Liver (tissue), 9 donors: Measurements from ENCODE around the gene MAP3K5. TPM values are rescaled to one million over a fixed set of nuclear protein-coding genes. Genes with fewer than 3 reads are reported as not detected.

Experiments used
- DNase-seq: peaks from one replicate; pipeline ENCODE4 v3.0.0-alpha.2; 2017; ENCODE audit warnings: low spot score
- H3K27ac ChIP-seq, 2 donors: one replicate each; pipeline ENCODE4 v1.7.0; 2013; ENCODE audit warnings: inconsistent platforms in 2 of 2, low read length in 2 of 2, control low read depth in 1 of 2, low read depth in 1 of 2, mild to moderate bottlenecking in 1 of 2
- H3K27me3 ChIP-seq, 4 donors: one replicate each; pipeline versions ENCODE4 v1.6.1 to v1.7.0; 2013; ENCODE audit warnings: low read length in 3 of 4, inconsistent platforms in 1 of 4, mild to moderate bottlenecking in 1 of 4, moderate library complexity in 1 of 4; ENCODE audit not compliant: control insufficient read depth in 4 of 4, insufficient read depth in 4 of 4
- H3K36me3 ChIP-seq, 4 donors: one replicate each; pipeline versions ENCODE4 v1.6.1 to v1.7.0; 2013; ENCODE audit warnings: low read length in 3 of 4, mild to moderate bottlenecking in 3 of 4, low read depth in 1 of 4, moderate library complexity in 1 of 4; ENCODE audit not compliant: control insufficient read depth in 4 of 4, insufficient read depth in 3 of 4
- H3K4me1 ChIP-seq, 4 donors: one replicate each; pipeline versions ENCODE4 v1.6.1 to v1.7.0; 2013; ENCODE audit warnings: low read length in 3 of 4, mild to moderate bottlenecking in 3 of 4, moderate library complexity in 1 of 4; ENCODE audit not compliant: control insufficient read depth in 4 of 4, insufficient read depth in 4 of 4
- H3K4me3 ChIP-seq, 3 donors: one replicate each; pipeline versions ENCODE4 v1.6.1 to v1.7.0; 2013; ENCODE audit warnings: low read length in 3 of 3, control low read depth in 1 of 3, low read depth in 1 of 3, mild to moderate bottlenecking in 1 of 3
- H3K9ac ChIP-seq, 2 donors: one replicate each; pipeline ENCODE4 v1.7.0; 2013; ENCODE audit warnings: low read length in 2 of 2, mild to moderate bottlenecking in 2 of 2, moderate library complexity in 2 of 2, control low read depth in 1 of 2, low read depth in 1 of 2
- H3K9me3 ChIP-seq, 4 donors: one replicate each; pipeline versions ENCODE4 v1.6.1 to v1.7.0; 2013; ENCODE audit warnings: low read length in 3 of 4; ENCODE audit not compliant: control insufficient read depth in 4 of 4
- ATF3 ChIP-seq: IDR thresholded peaks from 2 replicates; pipeline ENCODE4 v1.6.1; 2016; ENCODE audit warnings: antibody characterized with exemption
- CTCF ChIP-seq: fragments of 150-350 bp; IDR thresholded peaks from 2 replicates; pipeline ENCODE4 v1.5.1; 2017; ENCODE audit warnings: improper control_type of control experiment, low read depth, low read length; ENCODE audit not compliant: missing input control
- FOXA1 ChIP-seq: IDR thresholded peaks from 2 replicates; pipeline ENCODE4 v1.6.1; 2016; ENCODE audit warnings: antibody characterized with exemption
- FOXA2 ChIP-seq: IDR thresholded peaks from 2 replicates; pipeline ENCODE4 v1.6.1; 2016; ENCODE audit warnings: antibody characterized with exemption
- GABPA ChIP-seq, 2 donors: IDR thresholded peaks in 1 of 2; conservative IDR thresholded peaks in 1 of 2; 2 replicates each; pipeline ENCODE4 v1.6.1; 2016; ENCODE audit warnings: antibody characterized with exemption in 2 of 2, mild to moderate bottlenecking in 1 of 2, moderate library complexity in 1 of 2
- HNF4A ChIP-seq, 2 donors: conservative IDR thresholded peaks; 2 replicates each; pipeline ENCODE4 v1.6.1; 2016; ENCODE audit warnings: antibody characterized with exemption in 2 of 2, mild to moderate bottlenecking in 2 of 2
- HNF4G ChIP-seq: IDR thresholded peaks from 2 replicates; pipeline ENCODE4 v1.6.1; 2016; ENCODE audit warnings: antibody characterized with exemption
- JUND ChIP-seq, 2 donors: IDR thresholded peaks; 2 replicates each; pipeline ENCODE4 v1.6.1; 2016; ENCODE audit warnings: antibody characterized with exemption in 2 of 2
- MAX ChIP-seq: IDR thresholded peaks from 2 replicates; pipeline ENCODE4 v1.6.1; 2016; ENCODE audit warnings: antibody characterized with exemption
- NR2F2 ChIP-seq: IDR thresholded peaks from 2 replicates; pipeline ENCODE4 v1.6.1; 2016; ENCODE audit warnings: antibody characterized with exemption
- RAD21 ChIP-seq, 2 donors: IDR thresholded peaks; 2 replicates each; pipeline ENCODE4 v1.6.1; 2016; ENCODE audit warnings: antibody characterized with exemption in 2 of 2, mild to moderate bottlenecking in 2 of 2
- REST ChIP-seq: IDR thresholded peaks from 2 replicates; pipeline ENCODE4 v1.6.1; 2016; ENCODE audit warnings: antibody characterized with exemption, mild to moderate bottlenecking
- RXRA ChIP-seq, 2 donors: IDR thresholded peaks; 2 replicates each; pipeline ENCODE4 v1.6.1; 2017 to 2018; ENCODE audit warnings: antibody characterized with exemption in 2 of 2, mild to moderate bottlenecking in 1 of 2
- SP1 ChIP-seq: IDR thresholded peaks from 2 replicates; pipeline ENCODE4 v1.6.1; 2018; ENCODE audit warnings: antibody characterized with exemption, mild to moderate bottlenecking
- TAF1 ChIP-seq: conservative IDR thresholded peaks from 2 replicates; pipeline ENCODE4 v1.6.1; 2016; ENCODE audit warnings: antibody characterized with exemption, mild to moderate bottlenecking
- YY1 ChIP-seq: IDR thresholded peaks from 2 replicates; pipeline ENCODE4 v1.6.1; 2016; ENCODE audit warnings: antibody characterized with exemption, mild to moderate bottlenecking
- WGBS: extraction: QIAGEN DNeasy Blood & Tissue Kit; methylation state at CpG from one replicate; pipeline ENCODE4 v1.1.7; 2013; 5-methylcytosine and 5-hydroxymethylcytosine counted together
- polyA plus RNA-seq, 2 donors: library from polyadenylated mRNA; stranded (reverse) in 1 of 2; unstranded in 1 of 2; fragments of 200-250 nt in 1 of 2; fragments of >200 nt in 1 of 2; fragmentation: Nextera tagmentation in 1 of 2; extraction: Ambion mirVana in 1 of 2; gene quantifications; one replicate each; pipeline versions ENCODE4 v1.2.1 to v1.2.3, GENCODE V29; 2013 to 2015
- total RNA-seq, 2 donors: library from RNA; depleted of rRNA; stranded (reverse); fragments of >200 nt; gene quantifications; one replicate each; pipeline ENCODE4 v1.2.3, GENCODE V29; 2014
- donor health status: healthy.
- donor health status: healthy.
- donor health status: healthy.
- donor health status: healthy.
- donor health status: healthy.

MAP3K5 gene
- total and polyA plus RNA-seq, 4 donors, result 2.9 to 18.0 (median 5.5) TPM

- Histone ChIP-seq H3K27ac (no peak overlapping the region), H3K9ac (no peak overlapping the region), H3K4me1 (peaks cover 6 to 37% (median 32%) of the 10 kb centered on the region in 4 donors), H3K36me3 (no peaks in the 10 kb centered on the region), H3K4me3 (no peak overlapping the region), H3K9me3 (no peaks in the 10 kb centered on the region), H3K27me3 (no peaks in the 10 kb centered on the region)
- no CpG with 5 or more reads among the region's 1 CpG for WGBS
- no peak for DNase-seq
- TF ChIP-seq TAF1, result no peak
- TF ChIP-seq NR2F2, result no peak
- no peak for TF ChIP-seq YY1
- TF ChIP-seq HNF4G, result no peak
- no peak for TF ChIP-seq RXRA (IDR thresholded peaks at IDR 0.05)
- no peak for TF ChIP-seq JUND (IDR thresholded peaks at IDR 0.05)
- TF ChIP-seq SP1, result no peak
- TF ChIP-seq FOXA1, result no peak
- TF ChIP-seq REST, result no peak
- no peak for TF ChIP-seq GABPA (IDR thresholded peaks at IDR 0.05 in 1 of 2, conservative IDR thresholded peaks at IDR 0.05 in 1 of 2)
- TF ChIP-seq ATF3, result no peak
- TF ChIP-seq FOXA2, result no peak
Observed at GRCh38 chr6:136769759-136770158, 22.5 kb downstream of the MAP3K5 start.

- WGBS, result 94% methylated on average over 2 of the region's 2 CpGs
- Histone ChIP-seq H3K4me1 (peaks cover 4 to 31% (median 30%) of the 10 kb centered on the region in 4 donors), H3K4me3 (no peak overlapping the region), H3K27ac (no peak overlapping the region), H3K9ac (no peak overlapping the region), H3K9me3 (no peaks in the 10 kb centered on the region), H3K27me3 (no peaks in the 10 kb centered on the region), H3K36me3 (no peaks in the 10 kb centered on the region)
- no peak for TF ChIP-seq HNF4G
- TF ChIP-seq RAD21 (IDR thresholded peaks at IDR 0.05), result no peak
- no peak for TF ChIP-seq MAX
- TF ChIP-seq YY1, result no peak
- no peak for TF ChIP-seq TAF1
- TF ChIP-seq NR2F2, result no peak
- TF ChIP-seq ATF3, result no peak
- no peak for TF ChIP-seq FOXA2
- TF ChIP-seq HNF4A (conservative IDR thresholded peaks at IDR 0.05), result no peak
- TF ChIP-seq RXRA (IDR thresholded peaks at IDR 0.05), result no peak
- TF ChIP-seq CTCF, result no peak
- no peak for TF ChIP-seq JUND (IDR thresholded peaks at IDR 0.05)
- DNase-seq, result no peak
Observed at GRCh38 chr6:136769124-136769523, 23.2 kb downstream of the MAP3K5 start.
